Endometrial microvascular endothelial cells (primary cell): Measurements from ENCODE around the gene NPAT. TPM values are rescaled to one million over a fixed set of nuclear protein-coding genes. Genes with fewer than 3 reads are reported as not detected.
"Not testable (repeated sequence)": the region's sequence is repeated elsewhere in the genome, so short reads cannot be mapped to it uniquely, and the experiment has no call there.

Experiments used
- in situ Hi-C: cut with HindIII; loops from 2 replicates; pipeline ENCODE4 v1.10.0; 2017; ENCODE audit warnings: low sequenced_read_pairs, low pct_unique_long_range_greater_than_20kb; ENCODE audit errors: inconsistent ontology term
- total RNA-seq: library from RNA; depleted of rRNA; stranded (reverse); fragments of >200 nt; gene quantifications from one replicate; pipeline ENCODE4 v1.2.3, GENCODE V29; 2015; ENCODE audit errors: inconsistent ontology term

Gene NPAT
- total RNA-seq, 1 donor from 2014 or later: 13.4 TPM

- in situ Hi-C loops: no loop called here
These were observed 52.3 kb downstream of the NPAT start for GRCh38 chr11:108170184-108170583.

GRCh38 chr11:108167624-108168023 lies 54.8 kb downstream of the NPAT start:
- in situ Hi-C loops: no loop called here

GRCh38 chr11:108162878-108163277 lies 59.6 kb downstream of the NPAT start:
- in situ Hi-C loops: not testable (repeated sequence)

GRCh38 chr11:108160970-108161566 lies 61.4 kb downstream of the NPAT start:
- in situ Hi-C loops: no loop called here

GRCh38 chr11:108154591-108154990 lies 67.8 kb downstream of the NPAT start:
- in situ Hi-C loops: no loop called here

- in situ Hi-C loops: no loop called here
These were observed 73.9 kb downstream of the NPAT start for GRCh38 chr11:108148556-108148955.

- in situ Hi-C loops: no loop called here
These were observed 75.3 kb downstream of the NPAT start for GRCh38 chr11:108147150-108147549.

- in situ Hi-C loops: no loop called here
These were observed 77.8 kb downstream of the NPAT start for GRCh38 chr11:108144615-108145014.

GRCh38 chr11:108142304-108142703 lies 80.1 kb downstream of the NPAT start:
- in situ Hi-C loops: no loop called here

- in situ Hi-C loops: no loop called here
These were observed 85.2 kb downstream of the NPAT start for GRCh38 chr11:108137212-108137611.

- in situ Hi-C loops: no loop called here
These were observed 86.4 kb downstream of the NPAT start for GRCh38 chr11:108135845-108136544.

GRCh38 chr11:108132993-108133538 lies 89.4 kb downstream of the NPAT start:
- in situ Hi-C loops: not testable (repeated sequence)

GRCh38 chr11:108131993-108132392 lies 90.4 kb downstream of the NPAT start:
- in situ Hi-C loops: no loop called here

GRCh38 chr11:108128772-108129171 lies 93.7 kb downstream of the NPAT start:
- in situ Hi-C loops: no loop called here

- in situ Hi-C loops: no loop called here
These were observed 97.3 kb downstream of the NPAT start for GRCh38 chr11:108125096-108125495.

GRCh38 chr11:108122166-108122628 lies 100.2 kb downstream of the NPAT start:
- in situ Hi-C loops: no loop called here

GRCh38 chr11:108121274-108122155 lies 100.9 kb downstream of the NPAT start, which contains the start of gene ACAT1:
Gene ACAT1 (plus strand): TSS chr11:108121567. CDS start chr11:108121607, 40 bp downstream.
- in situ Hi-C loops: no loop called here

- in situ Hi-C loops: not testable (repeated sequence)
These were observed 101.5 kb downstream of the NPAT start for GRCh38 chr11:108120936-108121273.

GRCh38 chr11:108117746-108118371 lies 104.6 kb downstream of the NPAT start:
- in situ Hi-C loops: no loop called here
